DOHH2 (cell line): ENCODE results near the gene VWF.

Source experiments
- H3F3A ChIP-seq: fragments of 200-600 bp; sonication (generic), shearing (Covaris generic); 2 replicates; pipeline ENCODE4 v1.6.0; 2016; ENCODE audit warnings: antibody characterized with exemption, mild to moderate bottlenecking; ENCODE audit not compliant: control insufficient read depth, insufficient read depth
- H3K27ac ChIP-seq: fragments of 200-600 bp; sonication (generic); 2 replicates; pipeline ENCODE4 v1.5.1; 2014; ENCODE audit warnings: low read depth, mild to moderate bottlenecking, low read length, moderate library complexity
- H3K27me3 ChIP-seq: fragments of 200-600 bp; sonication (generic); 2 replicates; pipeline ENCODE4 v1.6.1; 2014; ENCODE audit warnings: mild to moderate bottlenecking, low read length, mixed read lengths; ENCODE audit not compliant: control insufficient read depth
- H3K36me3 ChIP-seq: fragments of 200-600 bp; sonication (generic); 2 replicates; pipeline ENCODE4 v1.6.1; 2014; ENCODE audit warnings: mild to moderate bottlenecking, low read length, moderate library complexity, mixed read lengths; ENCODE audit not compliant: control insufficient read depth
- H3K4me1 ChIP-seq: fragments of 200-600 bp; sonication (generic); 2 replicates; pipeline ENCODE4 v1.6.1; 2014; ENCODE audit warnings: mild to moderate bottlenecking, low read length, mixed read lengths; ENCODE audit not compliant: control insufficient read depth
- H3K4me2 ChIP-seq: fragments of 200-600 bp; sonication (generic); 2 replicates; pipeline ENCODE4 v1.6.0; 2014; ENCODE audit warnings: mild to moderate bottlenecking, low read length, moderate library complexity
- H3K4me3 ChIP-seq: fragments of 200-600 bp; sonication (generic); 2 replicates; pipeline ENCODE4 v1.5.1; 2014; ENCODE audit warnings: mild to moderate bottlenecking, low read length, mixed read lengths
- H3K79me2 ChIP-seq: fragments of 200-600 bp; sonication (generic); 2 replicates; pipeline ENCODE4 v1.6.1; 2014; ENCODE audit warnings: mild to moderate bottlenecking, low read length, mixed read lengths; ENCODE audit not compliant: control insufficient read depth
- H3K9me2 ChIP-seq: fragments of 200-600 bp; sonication (generic); replicated peaks from 2 replicates; pipeline ENCODE4 v1.6.1; 2014; ENCODE audit warnings: mild to moderate bottlenecking, low read length, mixed read lengths; ENCODE audit not compliant: control insufficient read depth
- H3K9me3 ChIP-seq: fragments of 200-600 bp; sonication (generic); 2 replicates; pipeline ENCODE4 v1.6.1; 2014; ENCODE audit warnings: antibody characterized with exemption, low read length, mixed read lengths; ENCODE audit not compliant: control insufficient read depth, insufficient read depth
- H4K20me1 ChIP-seq: fragments of 200-600 bp; sonication (generic); 2 replicates; pipeline ENCODE4 v1.6.0; 2014; ENCODE audit warnings: low read depth, mild to moderate bottlenecking, antibody characterized with exemption, low read length, moderate library complexity; ENCODE audit not compliant: control insufficient read depth, insufficient read depth
- EZH2phosphoT487 ChIP-seq: fragments of 200-600 bp; sonication (generic); IDR thresholded peaks from 2 replicates; pipeline ENCODE4 v1.6.1; 2017; ENCODE audit warnings: borderline replicate concordance, mild to moderate bottlenecking, antibody characterized with exemption, low read length, moderate library complexity, mixed read lengths
- TF ChIP-seq, protein P1 (sequence below): fragments of 200-600 bp; sonication (generic); IDR thresholded peaks from one replicate; pipeline ENCODE4 v1.5.1; 2014; ENCODE audit warnings: antibody characterized with exemption, mild to moderate bottlenecking, low read depth, low read length; ENCODE audit not compliant: poor library complexity, severe bottlenecking

The VWF gene

DNA sequence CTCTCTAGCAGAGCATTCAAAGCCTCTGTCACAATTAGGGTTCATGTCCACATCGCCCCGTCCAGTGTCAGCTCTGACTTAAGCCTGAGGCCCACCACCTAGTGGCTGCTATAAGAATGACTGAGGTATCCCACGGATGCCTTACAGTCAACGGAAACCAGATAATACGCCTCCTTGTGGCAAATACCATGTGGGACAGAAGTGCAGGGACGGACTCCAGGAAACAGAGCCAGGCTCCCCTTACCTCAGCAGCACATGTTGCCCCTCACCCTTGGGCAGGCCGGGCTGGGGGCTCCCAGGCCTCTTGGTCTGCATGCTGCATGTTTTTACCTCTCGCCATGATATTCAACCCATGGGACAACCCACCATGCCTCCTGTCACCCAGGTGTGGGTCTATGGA, 86.3 kb downstream of the VWF start:
- H3K4me2 ChIP-seq, result no peak overlapping the region
- no peaks in the 10 kb centered on the region for H4K20me1 ChIP-seq
- H3K9me2 ChIP-seq, result no peaks in the 10 kb centered on the region
- H3K9me3 ChIP-seq, result no peaks in the 10 kb centered on the region
- TF ChIP-seq, protein P1, sequence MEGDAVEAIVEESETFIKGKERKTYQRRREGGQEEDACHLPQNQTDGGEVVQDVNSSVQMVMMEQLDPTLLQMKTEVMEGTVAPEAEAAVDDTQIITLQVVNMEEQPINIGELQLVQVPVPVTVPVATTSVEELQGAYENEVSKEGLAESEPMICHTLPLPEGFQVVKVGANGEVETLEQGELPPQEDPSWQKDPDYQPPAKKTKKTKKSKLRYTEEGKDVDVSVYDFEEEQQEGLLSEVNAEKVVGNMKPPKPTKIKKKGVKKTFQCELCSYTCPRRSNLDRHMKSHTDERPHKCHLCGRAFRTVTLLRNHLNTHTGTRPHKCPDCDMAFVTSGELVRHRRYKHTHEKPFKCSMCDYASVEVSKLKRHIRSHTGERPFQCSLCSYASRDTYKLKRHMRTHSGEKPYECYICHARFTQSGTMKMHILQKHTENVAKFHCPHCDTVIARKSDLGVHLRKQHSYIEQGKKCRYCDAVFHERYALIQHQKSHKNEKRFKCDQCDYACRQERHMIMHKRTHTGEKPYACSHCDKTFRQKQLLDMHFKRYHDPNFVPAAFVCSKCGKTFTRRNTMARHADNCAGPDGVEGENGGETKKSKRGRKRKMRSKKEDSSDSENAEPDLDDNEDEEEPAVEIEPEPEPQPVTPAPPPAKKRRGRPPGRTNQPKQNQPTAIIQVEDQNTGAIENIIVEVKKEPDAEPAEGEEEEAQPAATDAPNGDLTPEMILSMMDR, result peak; percentile 94
- TF ChIP-seq EZH2phosphoT487, result no peak
- no peaks in the 10 kb centered on the region for H3F3A ChIP-seq
- no peaks in the 10 kb centered on the region for H3K79me2 ChIP-seq
- H3K4me1 ChIP-seq, result no peaks in the 10 kb centered on the region
- H3K36me3 ChIP-seq, result no peaks in the 10 kb centered on the region
- H3K4me3 ChIP-seq, result no peak overlapping the region
- H3K27me3 ChIP-seq, result no peaks in the 10 kb centered on the region
- H3K27ac ChIP-seq, result no peak overlapping the region

DNA sequence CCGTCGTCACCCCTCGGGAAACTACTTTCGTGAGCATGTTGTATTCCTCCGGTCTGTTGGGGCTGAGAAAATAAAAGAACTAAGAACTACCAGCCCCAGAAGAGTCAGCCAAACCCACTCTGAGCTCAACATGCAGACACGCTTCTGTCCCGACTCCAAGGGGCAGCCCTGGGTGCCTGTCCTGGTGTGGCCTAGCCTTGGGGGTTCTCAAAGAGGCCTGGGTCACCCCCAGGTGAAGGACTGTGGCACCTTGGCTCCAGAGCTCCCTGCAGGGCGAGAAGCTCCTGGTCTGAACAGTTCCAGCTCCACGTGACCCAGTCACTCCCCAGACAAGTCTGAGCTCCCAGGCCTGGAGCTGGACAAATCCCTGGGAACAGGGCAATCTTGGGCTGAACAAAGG, 87.0 kb downstream of the VWF start:
- H3K9me2 ChIP-seq, result no peaks in the 10 kb centered on the region
- H3F3A ChIP-seq, result no peaks in the 10 kb centered on the region
- H3K4me3 ChIP-seq, result no peak overlapping the region
- H3K4me2 ChIP-seq, result no peak overlapping the region
- no peaks in the 10 kb centered on the region for H4K20me1 ChIP-seq
- H3K27me3 ChIP-seq, result no peaks in the 10 kb centered on the region
- no peaks in the 10 kb centered on the region for H3K79me2 ChIP-seq
- TF ChIP-seq, protein P1, result no peak
- no peak for TF ChIP-seq EZH2phosphoT487
- no peak overlapping the region for H3K27ac ChIP-seq
- H3K9me3 ChIP-seq, result no peaks in the 10 kb centered on the region
- no peaks in the 10 kb centered on the region for H3K36me3 ChIP-seq
- H3K4me1 ChIP-seq, result no peaks in the 10 kb centered on the region

DNA sequence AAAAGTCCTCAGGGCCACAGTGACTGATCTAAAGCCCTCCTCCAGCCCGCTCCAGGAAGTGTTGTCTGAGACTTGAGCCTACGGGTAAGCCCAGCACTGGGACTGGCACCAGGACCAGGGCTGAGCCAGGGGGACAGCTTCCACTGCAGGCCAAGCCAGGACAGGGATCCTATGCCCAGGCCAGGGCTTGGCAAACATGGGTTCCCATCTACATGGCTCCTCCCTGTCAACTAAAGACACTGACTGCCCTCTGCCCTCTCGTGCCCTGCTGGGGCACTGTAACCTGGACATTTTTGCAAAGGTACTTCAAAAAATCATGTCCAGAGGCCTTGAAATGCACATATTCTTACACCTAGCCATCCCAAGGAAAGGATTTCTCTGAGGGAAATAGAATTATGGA, 88.0 kb downstream of the VWF start:
- TF ChIP-seq EZH2phosphoT487, result no peak
- TF ChIP-seq, protein P1, result no peak
- H4K20me1 ChIP-seq, result no peaks in the 10 kb centered on the region
- H3F3A ChIP-seq, result no peaks in the 10 kb centered on the region
- H3K4me2 ChIP-seq, result no peak overlapping the region
- no peaks in the 10 kb centered on the region for H3K36me3 ChIP-seq
- no peaks in the 10 kb centered on the region for H3K4me1 ChIP-seq
- H3K9me3 ChIP-seq, result no peaks in the 10 kb centered on the region
- H3K9me2 ChIP-seq, result no peaks in the 10 kb centered on the region
- H3K27me3 ChIP-seq, result no peaks in the 10 kb centered on the region
- H3K79me2 ChIP-seq, result no peaks in the 10 kb centered on the region
- no peak overlapping the region for H3K27ac ChIP-seq
- no peak overlapping the region for H3K4me3 ChIP-seq

DNA sequence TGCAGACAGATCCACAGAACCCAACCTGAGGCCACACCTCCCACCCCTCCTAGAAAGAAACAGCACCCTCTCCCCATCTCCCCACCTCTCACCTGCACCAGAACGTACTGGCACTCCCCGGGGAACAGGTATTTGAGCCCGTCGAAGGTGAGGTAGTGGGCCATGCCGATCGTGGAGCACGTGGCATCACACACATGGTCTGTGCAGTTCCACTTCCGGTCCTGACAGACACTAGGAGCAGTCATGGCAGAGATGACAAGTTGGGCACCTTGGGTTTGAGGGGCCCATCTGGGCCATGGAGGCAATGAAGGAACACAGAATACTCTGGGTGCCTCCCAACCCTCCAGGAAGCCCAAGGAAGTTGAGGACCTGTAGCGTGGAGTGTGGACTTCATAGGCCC, 89.9 kb downstream of the VWF start:
- no peaks in the 10 kb centered on the region for H3K4me1 ChIP-seq
- H3K4me3 ChIP-seq, result no peak overlapping the region
- H3K79me2 ChIP-seq, result no peaks in the 10 kb centered on the region
- no peaks in the 10 kb centered on the region for H3K36me3 ChIP-seq
- H3K27me3 ChIP-seq, result peaks cover 5% of the 10 kb centered on the region; the same call in 1 of the 2 replicates
- H3K9me2 ChIP-seq, result no peaks in the 10 kb centered on the region
- TF ChIP-seq, protein P1, result no peak
- no peak for TF ChIP-seq EZH2phosphoT487
- H3F3A ChIP-seq, result no peaks in the 10 kb centered on the region
- no peak overlapping the region for H3K4me2 ChIP-seq
- H3K27ac ChIP-seq, result no peak overlapping the region
- H4K20me1 ChIP-seq, result no peaks in the 10 kb centered on the region
- no peaks in the 10 kb centered on the region for H3K9me3 ChIP-seq
